Measurements from ENCODE around the gene CENATAC. TPM values are rescaled to one million over a fixed set of nuclear protein-coding genes. Genes with fewer than 3 reads are reported as not detected.

CENATAC gene
- total and polyA plus RNA-seq, 9 of the 15 experiments (the other 6 are each of a cell fraction or from before 2014, with no cell fraction given), result 2.4 to 25.5 (median 13.7) TPM

DNA sequence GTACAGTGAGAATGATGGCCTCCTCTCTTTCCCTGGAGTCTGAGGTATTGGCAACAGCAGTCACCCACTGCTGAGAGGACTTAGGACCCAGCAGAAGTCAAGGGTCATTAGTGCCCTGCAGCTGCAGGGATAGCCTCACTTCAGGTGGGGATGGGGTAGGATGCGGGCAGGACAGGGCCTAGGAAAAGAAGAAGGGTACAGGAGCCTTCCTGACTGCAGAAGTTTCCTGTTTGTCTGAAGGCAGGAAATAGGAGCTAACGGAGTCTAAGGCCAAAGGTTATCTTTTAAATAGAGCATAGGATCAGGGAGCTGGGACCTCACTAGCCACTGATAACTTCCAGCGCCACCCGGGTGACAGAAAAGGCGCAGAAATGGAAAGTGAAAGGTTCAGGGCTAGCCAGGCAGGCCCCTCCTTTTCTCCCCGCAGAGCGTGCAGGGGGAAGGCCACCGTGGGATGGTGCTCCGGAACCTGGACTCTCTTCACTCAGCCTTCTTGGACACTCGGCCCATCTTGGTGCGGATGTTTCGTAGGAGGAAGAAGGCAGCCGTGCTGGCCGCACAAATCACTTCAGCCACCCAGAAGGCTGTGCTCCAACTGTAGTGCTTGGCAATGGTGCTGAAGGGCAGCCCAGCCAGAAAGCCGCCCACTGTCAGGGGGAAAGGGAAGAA, 26.6 kb downstream of the CENATAC start (continued):
- TF ChIP-seq ZNF165 (CRISPR knock-in tag; IDR thresholded peaks at IDR 0.05; ENCODE audit: borderline replicate concordance) (no peak), SETDB1 (IDR thresholded peaks at IDR 0.05; ENCODE audit: low read length) (no peak), SP1 (CRISPR knock-in tag; IDR thresholded peaks at IDR 0.05) (0 out of 2 replicates have a peak, but pooled peaks have one; percentile 25), PHTF2 (CRISPR knock-in tag; IDR thresholded peaks at IDR 0.05) (no peak), MYBL2 (IDR thresholded peaks at IDR 0.05; ENCODE audit: low read depth) (no peak), MYBL2 (CRISPR knock-in tag; IDR thresholded peaks at IDR 0.05; ENCODE audit: borderline replicate concordance) (no peak), CEBPG (CRISPR knock-in tag; IDR thresholded peaks at IDR 0.05) (no peak), CEBPG (tag; conservative IDR thresholded peaks at IDR 0.05 in 1 of 2, IDR thresholded peaks at IDR 0.05 in 1 of 2) (no peak), ESRRA (IDR thresholded peaks at IDR 0.05; ENCODE audit: borderline replicate concordance, low read depth) (no peak), ZNF239 (CRISPR knock-in tag; IDR thresholded peaks at IDR 0.05) (no peak), MEF2D (tag; conservative IDR thresholded peaks at IDR 0.05; ENCODE audit: low read depth) (no peak), PHF21A (IDR thresholded peaks at IDR 0.05; ENCODE audit: borderline replicate concordance, low read depth) (no peak), GABPA (tag; conservative IDR thresholded peaks at IDR 0.05; ENCODE audit: low read depth) (peak; percentile 50), CBX2 (IDR thresholded peaks at IDR 0.05; ENCODE audit: insufficient read depth, low read length, poor library complexity, severe bottlenecking) (no peak), POLR2G (IDR thresholded peaks at IDR 0.05; ENCODE audit: low read depth, low read length) (peak; percentile 50; the same call in 1 of the 2 replicates), CHCHD3 (CRISPR knock-in tag; IDR thresholded peaks at IDR 0.05) (no peak), NR2F6 (CRISPR knock-in tag; IDR thresholded peaks at IDR 0.05) (peak; percentile 85; the same call in 1 of the 2 replicates), ZNF77 (CRISPR knock-in tag; IDR thresholded peaks at IDR 0.05) (no peak), EP300 (IDR thresholded peaks at IDR 0.05; ENCODE audit: low read length) (0 out of 2 replicates have a peak, but pooled peaks have one; percentile 16), TAF7 (tag; IDR thresholded peaks at IDR 0.05) (no peak), TAL1 (IDR thresholded peaks at IDR 0.05) (no peak), PURB (CRISPR knock-in tag; IDR thresholded peaks at IDR 0.05; ENCODE audit: low read depth) (no peak), STAT6 (CRISPR knock-in tag; IDR thresholded peaks at IDR 0.05) (no peak), HNRNPUL1 (IDR thresholded peaks at IDR 0.05; ENCODE audit: low read length) (0 out of 2 replicates have a peak, but pooled peaks have one; percentile 48), LEF1 (IDR thresholded peaks at IDR 0.05) (no peak)
- TF ChIP-seq, protein P1, sequence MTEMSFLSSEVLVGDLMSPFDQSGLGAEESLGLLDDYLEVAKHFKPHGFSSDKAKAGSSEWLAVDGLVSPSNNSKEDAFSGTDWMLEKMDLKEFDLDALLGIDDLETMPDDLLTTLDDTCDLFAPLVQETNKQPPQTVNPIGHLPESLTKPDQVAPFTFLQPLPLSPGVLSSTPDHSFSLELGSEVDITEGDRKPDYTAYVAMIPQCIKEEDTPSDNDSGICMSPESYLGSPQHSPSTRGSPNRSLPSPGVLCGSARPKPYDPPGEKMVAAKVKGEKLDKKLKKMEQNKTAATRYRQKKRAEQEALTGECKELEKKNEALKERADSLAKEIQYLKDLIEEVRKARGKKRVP (CRISPR knock-in tag; IDR thresholded peaks at IDR 0.05), result no peak
- TF ChIP-seq, protein P2, sequence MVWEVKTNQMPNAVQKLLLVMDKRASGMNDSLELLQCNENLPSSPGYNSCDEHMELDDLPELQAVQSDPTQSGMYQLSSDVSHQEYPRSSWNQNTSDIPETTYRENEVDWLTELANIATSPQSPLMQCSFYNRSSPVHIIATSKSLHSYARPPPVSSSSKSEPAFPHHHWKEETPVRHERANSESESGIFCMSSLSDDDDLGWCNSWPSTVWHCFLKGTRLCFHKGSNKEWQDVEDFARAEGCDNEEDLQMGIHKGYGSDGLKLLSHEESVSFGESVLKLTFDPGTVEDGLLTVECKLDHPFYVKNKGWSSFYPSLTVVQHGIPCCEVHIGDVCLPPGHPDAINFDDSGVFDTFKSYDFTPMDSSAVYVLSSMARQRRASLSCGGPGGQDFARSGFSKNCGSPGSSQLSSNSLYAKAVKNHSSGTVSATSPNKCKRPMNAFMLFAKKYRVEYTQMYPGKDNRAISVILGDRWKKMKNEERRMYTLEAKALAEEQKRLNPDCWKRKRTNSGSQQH (CRISPR knock-in tag; IDR thresholded peaks at IDR 0.05), result no peak
